Lung (tissue), 12 donors: Measurements from ENCODE around the gene EPHA6. TPM values are rescaled to one million over a fixed set of nuclear protein-coding genes. Genes with fewer than 3 reads are reported as not detected.

Source experiments
- ATAC-seq: fragments of 200-7000 bp; cut with Tn5 transposase; one replicate; pipeline ENCODE4 v1.9.1; 2020; ENCODE audit warnings: moderate number of reproducible peaks; ENCODE audit not compliant: insufficient read depth, low FRiP score
- DNase-seq, 3 donors: peaks; one replicate each; pipeline ENCODE4 v3.0.0-alpha.2; 2013 to 2017
- H3K27ac ChIP-seq, 2 donors: one replicate each; pipeline ENCODE4 v1.5.1; 2013; ENCODE audit warnings: mild to moderate bottlenecking in 2 of 2, moderate library complexity in 2 of 2, control low read depth in 1 of 2, inconsistent platforms in 1 of 2, low read depth in 1 of 2, low read length in 1 of 2
- H3K27me3 ChIP-seq, 3 donors: one replicate each; pipeline ENCODE4 v1.5.1; 2013; ENCODE audit warnings: low read length in 2 of 3; ENCODE audit not compliant: control insufficient read depth in 3 of 3, insufficient read depth in 3 of 3
- H3K36me3 ChIP-seq, 4 donors: one replicate each; pipeline ENCODE4 v1.5.1; 2013; ENCODE audit warnings: low read length in 4 of 4, mild to moderate bottlenecking in 1 of 4, moderate library complexity in 1 of 4; ENCODE audit not compliant: control insufficient read depth in 4 of 4, insufficient read depth in 4 of 4
- H3K4me1 ChIP-seq, 5 donors: one replicate each; pipeline ENCODE4 v1.5.1; 2013; ENCODE audit warnings: low read length in 5 of 5, mild to moderate bottlenecking in 2 of 5, moderate library complexity in 1 of 5; ENCODE audit not compliant: control insufficient read depth in 5 of 5, insufficient read depth in 5 of 5
- H3K4me3 ChIP-seq: one replicate; pipeline ENCODE4 v1.5.1; 2013; ENCODE audit warnings: mild to moderate bottlenecking, control low read depth, moderate library complexity
- H3K9ac ChIP-seq, 2 donors: one replicate each; pipeline ENCODE4 v1.5.1; 2013; ENCODE audit warnings: low read length in 2 of 2, control low read depth in 1 of 2; ENCODE audit not compliant: insufficient read depth in 1 of 2
- H3K9me3 ChIP-seq, 4 donors: one replicate each; pipeline ENCODE4 v1.5.1; 2013; ENCODE audit warnings: low read length in 3 of 4, mild to moderate bottlenecking in 1 of 4, moderate library complexity in 1 of 4; ENCODE audit not compliant: control insufficient read depth in 4 of 4, insufficient read depth in 3 of 4
- CTCF ChIP-seq: IDR thresholded peaks from 2 replicates; pipeline ENCODE4 v1.5.1; 2012; ENCODE audit warnings: mild to moderate bottlenecking; ENCODE audit errors: control extremely low read depth, extremely low read depth
- WGBS, 2 donors: extraction: QIAGEN DNeasy Blood & Tissue Kit; methylation state at CpG; one replicate each; pipeline ENCODE4 v1.1.7; 2013; 5-methylcytosine and 5-hydroxymethylcytosine counted together
- polyA plus RNA-seq, 2 donors: library from polyadenylated mRNA; stranded (reverse); fragments of 200-250 nt; gene quantifications; one replicate each; pipeline ENCODE4 v1.2.1, GENCODE V29; 2013
- total RNA-seq, 2 donors: library from RNA; depleted of rRNA in 1 of 2; stranded (reverse); fragments of >200 nt in 1 of 2; gene quantifications; one replicate each; pipeline ENCODE4 v1.2.1, GENCODE V29; 2014 to 2021
- donor health status: control.
- donor health status: control.
- donor health status: Bipolar disorder and iron deficiency.
- donor health status: healthy.
- donor health status: DM: yes; HTN: yes; CAD: no.

Gene EPHA6
- total and polyA plus RNA-seq, 4 donors, result 0.31 to 1.3 TPM; not detected in 2

DNA sequence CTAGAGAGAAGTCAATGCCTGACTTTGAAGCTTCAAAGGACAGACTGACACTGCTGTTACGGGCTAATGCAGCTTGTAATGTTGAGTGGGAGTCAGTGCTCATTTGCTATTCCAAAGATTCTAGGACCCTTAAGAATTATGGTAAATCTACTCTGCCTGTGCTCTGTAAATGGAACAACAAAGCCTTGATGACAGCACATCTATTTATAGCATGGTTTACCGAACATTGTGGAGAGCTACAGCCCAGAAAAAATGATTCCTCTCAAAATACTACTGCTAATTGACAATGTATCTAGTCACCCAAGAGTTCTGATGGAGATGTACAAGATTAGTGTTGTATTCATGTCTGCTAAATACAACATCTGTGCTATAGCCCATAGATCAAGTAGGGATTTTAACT is 262.3 kb downstream of the EPHA6 start:
- DNase-seq (no peak), ATAC-seq (no peak)
- Histone ChIP-seq H3K27me3 (no peaks in the 10 kb centered on the region), H3K4me1 (no peaks in the 10 kb centered on the region), H3K27ac (no peak overlapping the region), H3K9ac (no peak overlapping the region), H3K9me3 (peaks cover 0 to 6% (median 0%) of the 10 kb centered on the region in 4 donors), H3K4me3 (no peak overlapping the region), H3K36me3 (no peaks in the 10 kb centered on the region)
- 62 to 68% methylated on average over 2 of the region's 2 CpGs for WGBS, 2 donors
- no peak for TF ChIP-seq CTCF

GRCh38 chr3:97089621-97090020 is 275.2 kb downstream of the EPHA6 start:
- ATAC-seq (no peak), DNase-seq (no peak)
- WGBS, 2 donors, result 64 to 67% methylated on average over 2 of the region's 2 CpGs
- Histone ChIP-seq H3K4me3 (no peak overlapping the region), H3K27ac (no peak overlapping the region), H3K27me3 (no peaks in the 10 kb centered on the region), H3K4me1 (no peaks in the 10 kb centered on the region), H3K9ac (no peak overlapping the region), H3K36me3 (no peaks in the 10 kb centered on the region), H3K9me3 (no peaks in the 10 kb centered on the region)
- no peak for TF ChIP-seq CTCF

GRCh38 chr3:97102641-97103040 is 288.2 kb downstream of the EPHA6 start:
- Histone ChIP-seq H3K36me3 (no peaks in the 10 kb centered on the region), H3K4me1 (no peaks in the 10 kb centered on the region), H3K4me3 (no peak overlapping the region), H3K27me3 (no peaks in the 10 kb centered on the region), H3K9me3 (no peaks in the 10 kb centered on the region), H3K27ac (no peak overlapping the region), H3K9ac (no peak overlapping the region)
- no peak for TF ChIP-seq CTCF
- no peak for DNase-seq
- ATAC-seq, result no peak

DNA sequence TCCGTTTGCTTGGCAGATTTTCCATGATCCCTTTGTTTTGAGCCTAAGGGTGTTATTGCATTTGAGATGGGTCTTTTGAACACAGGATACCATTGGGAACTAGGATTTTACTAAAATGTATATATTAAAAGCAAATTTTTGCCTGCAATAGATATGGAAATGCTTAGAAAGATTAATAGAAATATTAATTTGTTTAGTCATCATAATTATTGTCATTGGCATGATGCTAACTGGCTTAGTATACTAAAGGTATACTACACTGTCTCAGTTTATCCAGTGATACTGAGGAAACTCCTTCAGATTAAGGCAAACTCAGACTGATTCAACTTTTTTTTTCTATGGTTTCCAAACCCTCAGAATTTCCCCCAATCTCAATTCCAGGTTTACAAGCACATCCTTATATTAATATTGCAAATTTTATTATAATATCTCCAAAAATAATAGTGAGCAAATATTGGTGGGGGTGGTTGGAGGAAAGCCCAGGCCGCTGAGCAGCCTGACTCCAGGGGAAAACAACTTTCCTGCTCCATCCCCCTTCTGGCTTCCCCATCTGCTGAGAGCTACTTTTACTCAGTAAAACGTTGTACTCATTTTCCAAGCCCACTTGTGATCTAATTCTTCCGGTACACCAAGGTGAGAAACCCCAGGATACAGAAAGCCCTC is 291.7 kb downstream of the EPHA6 start:
- 58 to 66% methylated on average over 4 of the region's 4 CpGs for WGBS, 2 donors
- ATAC-seq, result no peak
- H3K9me3 ChIP-seq, result no peaks in the 10 kb centered on the region
- no peak overlapping the region for H3K4me3 ChIP-seq
- no peak overlapping the region for H3K27ac ChIP-seq
- no peaks in the 10 kb centered on the region for H3K27me3 ChIP-seq
- H3K4me1 ChIP-seq, result no peaks in the 10 kb centered on the region
- H3K36me3 ChIP-seq, result no peaks in the 10 kb centered on the region
- no peak for DNase-seq
- no peak overlapping the region for H3K9ac ChIP-seq
- TF ChIP-seq CTCF, result no peak
